Measurements from ENCODE around the gene HSF5.
"Not testable (repeated sequence)": the region's sequence is repeated elsewhere in the genome, so short reads cannot be mapped to it uniquely, and the experiment has no call there.

The HSF5 gene

DNA sequence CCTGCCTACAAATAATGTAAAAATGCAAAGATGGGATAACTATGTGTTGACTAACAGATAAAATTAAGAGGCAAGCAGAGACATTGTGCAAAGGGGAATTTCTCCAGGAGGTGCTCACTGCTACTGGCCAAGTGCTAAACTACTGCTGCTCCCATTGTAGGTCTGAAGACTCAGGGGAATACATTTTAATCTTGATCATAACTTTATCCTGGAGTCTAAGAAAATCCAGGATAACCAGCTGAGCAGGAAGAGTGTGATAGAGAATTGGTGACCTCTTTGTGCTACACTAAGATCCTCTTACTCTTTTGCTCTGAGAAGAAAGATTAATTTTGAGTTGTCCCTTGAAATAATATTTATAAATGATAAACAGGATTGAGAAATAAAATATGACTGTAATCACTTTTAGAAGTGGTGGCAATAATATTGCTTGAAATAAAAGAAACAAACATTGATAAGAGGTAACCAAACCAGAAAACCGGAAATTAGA is 76.8 kb downstream of the HSF5 start:
- no peak for DNase-seq

DNA sequence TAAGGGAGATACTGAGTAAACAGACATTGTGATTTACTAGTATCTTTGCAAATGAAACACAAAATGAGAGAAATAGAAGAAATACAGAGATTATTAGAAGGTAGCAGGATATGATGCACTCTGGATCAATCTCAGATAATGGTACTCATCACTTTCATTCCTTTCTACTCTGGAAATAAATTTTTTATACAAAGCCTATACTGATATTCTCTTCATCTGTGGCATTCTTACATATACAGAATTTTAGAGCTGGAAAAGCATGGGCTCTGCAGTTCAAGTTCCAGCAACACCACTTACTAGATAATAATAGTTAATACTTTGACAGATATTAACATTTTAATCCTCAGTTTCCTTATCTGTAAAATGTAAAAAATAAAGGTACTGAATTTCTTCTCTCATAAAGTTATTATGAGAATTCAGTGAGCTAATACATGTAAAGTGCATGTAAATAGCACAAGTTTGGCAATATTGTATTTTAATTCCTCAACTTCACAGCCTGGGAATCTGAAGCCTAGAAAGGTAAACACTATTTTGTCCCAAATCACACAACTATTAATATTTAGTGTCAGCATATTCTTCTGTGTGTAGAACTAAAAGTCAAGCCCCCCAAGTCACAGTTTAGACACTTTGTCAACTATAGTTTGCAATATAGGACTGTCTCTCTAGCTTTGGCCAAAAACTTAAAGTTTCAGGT is 77.3 kb downstream of the HSF5 start:
- DNase-seq: no peak

DNA sequence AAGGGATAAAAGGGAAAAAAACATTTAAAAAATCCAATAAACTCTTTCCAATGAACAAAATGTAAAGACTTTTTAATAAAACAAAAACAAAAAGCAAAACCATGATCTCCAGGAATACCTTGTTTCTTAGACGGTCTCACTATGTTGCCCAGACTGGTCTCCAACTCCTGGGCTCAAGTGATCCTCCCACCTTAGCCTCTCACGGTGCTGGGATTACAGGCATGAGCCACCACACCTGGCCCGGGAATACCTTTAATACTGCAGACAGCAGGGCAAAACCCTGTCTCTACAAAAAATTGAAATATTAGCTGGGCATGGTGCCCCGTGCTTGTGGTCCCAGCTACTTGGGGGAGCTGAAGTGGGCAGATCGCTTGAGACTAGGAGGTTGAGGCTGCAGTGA is 78.8 kb downstream of the HSF5 start:
- no peak for DNase-seq

DNA sequence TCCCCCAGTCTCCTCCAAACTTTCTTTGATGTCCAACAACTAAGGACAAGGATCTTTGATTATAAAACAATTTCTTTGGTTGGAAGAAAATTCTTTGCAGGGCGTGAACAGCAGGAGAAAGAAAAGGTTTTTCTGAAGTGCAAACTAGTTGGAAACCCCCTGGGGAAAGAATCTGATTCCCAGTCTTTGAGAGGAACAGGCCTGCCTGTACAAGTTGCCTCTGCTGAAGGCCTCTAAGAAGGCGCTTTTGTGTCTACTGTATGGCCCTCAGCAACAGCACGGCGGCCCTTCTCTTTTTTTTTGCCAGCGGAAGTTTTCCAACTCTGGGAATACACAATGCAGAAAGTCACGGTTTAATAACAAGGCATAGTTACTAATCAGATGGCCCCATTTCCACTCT is 84.9 kb downstream of the HSF5 start:
- no peak for DNase-seq

DNA sequence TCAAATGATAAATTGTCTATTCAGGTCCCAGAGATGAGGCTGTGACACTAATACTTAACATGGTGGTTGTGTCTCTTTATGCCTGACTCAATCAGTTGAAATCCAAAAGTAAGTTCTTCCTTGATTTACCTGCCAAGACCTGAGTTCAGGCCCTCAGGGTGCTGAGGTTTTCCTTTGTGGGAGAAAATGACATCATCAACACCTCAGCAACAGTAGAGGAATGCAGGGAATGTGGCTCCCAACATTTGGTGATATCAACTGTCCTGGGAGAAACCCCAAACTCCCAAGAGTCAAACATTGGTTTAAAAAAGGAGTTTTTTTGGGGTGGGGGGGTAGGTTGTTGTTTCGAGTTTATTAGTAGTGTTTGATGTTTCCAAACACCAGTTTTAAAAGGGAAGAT is 85.5 kb downstream of the HSF5 start:
- DNase-seq: no peak

DNA sequence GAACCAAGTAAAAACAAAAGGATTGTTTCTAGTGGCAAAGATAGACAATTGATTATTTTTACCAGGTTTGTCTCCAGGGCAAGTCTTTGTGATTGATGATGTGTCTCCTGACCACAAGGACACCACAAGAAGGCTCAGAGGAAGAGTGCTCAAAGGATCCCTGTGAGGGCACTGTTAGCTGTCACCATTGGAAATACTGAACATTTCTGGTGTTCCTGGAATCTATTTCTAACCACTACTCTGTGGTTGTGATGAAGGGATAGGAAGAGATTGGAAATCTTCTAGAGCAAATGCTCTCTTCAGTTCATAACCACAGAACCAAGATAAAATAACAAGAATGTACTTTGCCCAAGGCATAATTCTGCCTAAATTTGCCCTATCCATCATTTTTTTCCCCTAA is 86.2 kb downstream of the HSF5 start:
- no peak for DNase-seq

DNA sequence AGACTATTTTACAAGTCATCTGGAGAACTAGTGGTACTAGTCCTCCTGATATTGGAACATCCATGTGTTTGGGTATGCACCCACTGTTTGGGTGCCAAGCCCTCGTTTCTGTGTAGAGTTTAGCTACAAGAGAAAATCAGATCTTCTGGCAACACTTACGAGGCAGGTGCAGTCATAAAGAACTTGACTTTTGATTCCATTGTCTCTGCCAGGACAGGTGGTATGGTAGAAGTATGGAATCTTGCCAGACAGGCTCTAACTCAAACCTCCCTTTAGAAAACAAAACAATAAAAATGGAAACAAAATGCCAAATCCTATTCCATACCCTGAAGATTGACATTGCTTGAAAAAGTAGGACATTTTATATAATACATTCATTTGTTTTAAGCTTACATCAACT is 86.9 kb downstream of the HSF5 start:
- no peak for DNase-seq

DNA sequence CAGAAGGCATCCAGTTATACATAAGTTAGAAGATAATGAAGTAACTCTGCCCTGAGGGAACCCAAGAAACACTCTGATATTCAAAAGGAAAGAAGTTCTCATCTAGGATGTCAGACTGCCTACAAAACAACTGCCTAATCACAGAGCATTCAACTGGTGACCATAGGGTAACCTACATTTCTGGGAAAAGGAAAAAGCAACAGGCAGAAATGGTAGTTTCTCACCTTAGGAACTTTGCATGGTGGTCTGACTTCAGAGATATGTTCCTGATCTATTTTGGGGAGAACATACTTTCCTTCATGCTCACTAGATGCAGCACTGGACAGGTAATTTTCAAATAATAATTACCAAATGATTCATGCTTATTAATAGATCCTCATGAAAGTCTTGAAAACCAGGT is 87.4 kb downstream of the HSF5 start:
- no peak for DNase-seq

DNA sequence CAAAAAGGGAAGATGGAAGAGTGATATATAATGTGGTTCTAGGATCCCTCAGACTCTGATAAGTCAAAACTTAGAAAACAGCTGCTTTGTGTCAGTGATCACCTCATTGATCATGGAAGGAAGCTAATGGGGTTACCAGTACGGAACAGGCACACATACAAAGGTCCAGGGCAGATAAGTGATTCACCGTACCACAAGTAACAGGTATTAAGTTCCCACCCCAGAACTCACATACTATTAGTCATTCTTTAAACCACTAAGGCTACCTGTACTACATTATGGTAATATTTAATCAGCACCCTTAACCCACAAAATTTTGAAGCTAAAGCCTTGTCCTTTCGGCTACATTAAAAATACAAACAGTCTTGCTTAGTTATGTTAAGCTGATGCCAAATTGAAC is 88.2 kb downstream of the HSF5 start:
- no peak for DNase-seq

DNA sequence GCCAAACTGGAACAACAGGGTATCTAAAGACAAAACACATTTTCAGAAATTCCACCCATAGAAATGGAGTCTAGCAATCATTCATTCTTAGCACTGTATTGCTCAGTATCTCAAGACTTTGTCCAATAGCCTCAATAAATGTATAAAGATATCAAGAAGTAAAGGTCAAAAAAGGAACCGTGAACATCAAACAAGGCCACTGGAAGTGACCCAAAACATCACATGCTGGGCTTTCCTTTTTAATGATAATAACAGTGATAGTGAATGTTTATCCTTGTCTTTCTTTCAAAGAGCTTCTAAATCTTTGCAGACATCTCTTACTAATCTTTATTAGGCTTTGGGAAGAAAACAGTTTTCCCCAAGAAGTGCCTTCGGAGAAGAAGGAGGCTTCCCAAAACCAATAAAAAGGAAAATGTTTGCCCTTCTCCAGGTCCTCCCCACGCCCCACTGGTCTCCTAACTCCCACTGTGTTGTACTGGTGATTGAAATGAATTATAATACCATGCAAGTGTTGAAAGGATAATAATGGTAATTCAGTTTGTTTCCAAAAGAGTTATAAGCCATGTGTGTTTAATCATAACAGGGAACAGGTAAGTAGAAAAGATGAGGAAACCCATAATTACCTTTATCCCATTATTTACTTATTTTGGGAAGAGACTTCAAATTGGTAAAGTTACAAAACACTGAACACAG is 89.5 kb downstream of the HSF5 start:
- DNase-seq: no peak

DNA sequence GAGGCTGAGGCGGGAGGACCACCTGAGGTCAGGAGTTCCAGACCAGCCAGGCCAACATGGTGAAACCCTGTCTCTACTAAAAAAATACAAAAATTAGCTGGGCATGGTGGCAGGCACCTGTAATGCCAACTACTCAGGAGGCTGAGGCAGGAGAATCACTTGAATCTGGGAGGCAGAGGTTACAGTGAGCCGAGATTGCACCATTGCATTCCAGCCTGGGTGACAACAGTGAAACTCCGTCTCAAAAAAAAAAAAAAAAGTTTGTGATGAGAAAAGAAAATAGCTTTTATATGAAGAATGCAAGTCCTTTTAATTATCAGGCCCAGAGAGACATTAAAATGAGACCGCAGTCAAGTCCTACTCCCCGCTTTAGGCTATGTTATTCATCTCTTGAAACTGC is 90.8 kb downstream of the HSF5 start:
- not testable (repeated sequence) for DNase-seq

DNA sequence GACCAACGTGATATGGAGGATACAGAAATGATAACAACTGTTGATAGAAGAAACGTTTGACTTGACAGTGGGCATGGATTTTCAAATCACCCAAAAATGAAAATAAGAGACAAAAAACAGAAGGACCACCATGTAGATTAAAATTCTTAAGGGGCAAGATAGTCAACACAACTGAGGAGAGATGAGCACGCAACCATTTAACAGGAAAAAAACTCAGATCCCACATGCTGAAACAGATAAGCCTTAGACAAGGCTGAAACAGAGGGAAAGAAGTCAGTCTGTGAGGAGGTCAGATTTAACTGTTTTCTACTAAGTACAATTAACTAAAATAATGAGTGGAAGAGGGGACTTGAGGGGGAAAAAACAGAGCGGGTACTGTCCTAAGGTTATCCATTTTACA is 92.0 kb downstream of the HSF5 start:
- no peak for DNase-seq

DNA sequence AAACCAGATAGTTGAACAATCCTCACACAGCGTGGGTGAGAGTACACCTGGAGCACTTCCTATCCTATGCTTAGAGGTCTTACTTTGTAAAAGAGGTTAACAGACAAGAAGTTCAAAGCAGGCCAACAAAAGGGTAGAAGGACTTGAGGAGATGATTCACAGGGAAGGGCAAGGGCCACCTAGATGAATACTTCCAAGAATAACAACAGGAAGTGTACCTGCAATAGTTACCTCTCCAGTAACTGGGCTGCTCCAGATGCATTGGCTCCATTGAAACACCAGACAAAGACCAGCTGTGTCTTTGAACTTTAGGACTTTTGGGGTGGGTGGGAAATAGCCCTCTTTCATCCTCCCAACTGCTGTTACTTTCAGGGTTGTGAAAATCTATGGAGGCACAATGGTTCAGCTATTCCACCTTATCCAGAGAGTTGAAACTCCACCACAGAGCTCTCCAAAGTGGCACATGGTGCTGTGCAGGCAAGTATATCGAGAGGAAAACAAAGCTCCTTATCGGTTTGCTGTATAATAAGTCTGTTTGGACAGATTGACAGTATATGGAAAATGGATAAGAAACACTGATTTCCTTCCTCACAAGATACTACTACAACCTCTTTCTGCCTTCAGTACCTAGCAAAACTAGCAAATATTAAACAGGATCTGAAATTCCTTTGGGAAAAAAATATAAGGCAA is 93.5 kb downstream of the HSF5 start:
- DNase-seq: no peak

DNA sequence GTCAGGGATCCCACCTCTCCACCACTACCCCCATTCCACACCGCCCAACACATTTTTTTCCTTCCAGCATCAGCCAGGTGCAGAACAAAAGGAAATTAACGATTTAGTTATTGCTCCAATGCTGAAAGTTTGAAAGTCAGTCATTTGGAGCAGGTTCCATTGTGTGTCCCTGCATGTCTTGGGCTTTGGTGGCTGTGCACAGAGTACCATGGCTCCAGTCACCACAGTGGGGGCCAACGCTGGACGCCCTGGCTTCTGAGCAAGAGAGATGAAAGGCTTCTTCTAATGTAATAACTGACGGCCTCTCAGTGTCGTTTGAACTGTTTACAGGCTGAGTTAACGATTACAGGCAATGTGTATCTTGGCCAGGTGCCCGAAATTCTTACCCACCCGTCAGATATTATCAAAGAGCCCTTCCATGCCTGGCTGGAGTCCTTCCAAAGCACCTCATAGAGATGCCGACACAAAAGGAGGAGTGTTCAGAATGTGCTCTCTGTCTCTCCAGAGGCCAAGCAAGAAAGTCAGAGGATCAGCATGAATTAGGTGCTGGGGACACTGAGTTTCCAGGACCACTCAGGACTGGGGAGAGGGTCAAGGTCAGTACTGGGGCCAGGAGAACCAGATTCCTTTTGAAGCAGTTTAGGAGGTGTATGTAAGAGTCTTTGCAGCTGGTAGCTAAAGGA is 96.8 kb downstream of the HSF5 start:
- DNase-seq: no peak

DNA sequence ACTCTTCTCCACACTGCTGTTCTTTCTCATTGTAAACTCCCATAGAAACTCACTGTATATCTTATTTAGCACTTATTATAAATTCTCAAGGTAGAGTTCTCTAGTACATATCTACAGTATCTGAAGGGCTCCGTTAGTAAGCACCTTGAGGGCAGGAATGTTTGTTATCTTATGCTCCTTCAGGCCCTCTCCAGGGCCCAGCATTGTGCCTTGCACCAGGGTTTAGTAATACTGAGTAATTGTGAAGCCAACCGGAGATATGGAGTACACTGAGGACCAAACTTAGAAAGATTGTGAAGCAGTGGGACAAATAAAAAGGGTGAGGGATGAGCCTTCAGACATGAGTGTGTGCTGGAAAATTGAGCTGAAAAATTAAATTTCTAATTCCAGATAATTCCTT is 97.3 kb downstream of the HSF5 start:
- no peak for DNase-seq

DNA sequence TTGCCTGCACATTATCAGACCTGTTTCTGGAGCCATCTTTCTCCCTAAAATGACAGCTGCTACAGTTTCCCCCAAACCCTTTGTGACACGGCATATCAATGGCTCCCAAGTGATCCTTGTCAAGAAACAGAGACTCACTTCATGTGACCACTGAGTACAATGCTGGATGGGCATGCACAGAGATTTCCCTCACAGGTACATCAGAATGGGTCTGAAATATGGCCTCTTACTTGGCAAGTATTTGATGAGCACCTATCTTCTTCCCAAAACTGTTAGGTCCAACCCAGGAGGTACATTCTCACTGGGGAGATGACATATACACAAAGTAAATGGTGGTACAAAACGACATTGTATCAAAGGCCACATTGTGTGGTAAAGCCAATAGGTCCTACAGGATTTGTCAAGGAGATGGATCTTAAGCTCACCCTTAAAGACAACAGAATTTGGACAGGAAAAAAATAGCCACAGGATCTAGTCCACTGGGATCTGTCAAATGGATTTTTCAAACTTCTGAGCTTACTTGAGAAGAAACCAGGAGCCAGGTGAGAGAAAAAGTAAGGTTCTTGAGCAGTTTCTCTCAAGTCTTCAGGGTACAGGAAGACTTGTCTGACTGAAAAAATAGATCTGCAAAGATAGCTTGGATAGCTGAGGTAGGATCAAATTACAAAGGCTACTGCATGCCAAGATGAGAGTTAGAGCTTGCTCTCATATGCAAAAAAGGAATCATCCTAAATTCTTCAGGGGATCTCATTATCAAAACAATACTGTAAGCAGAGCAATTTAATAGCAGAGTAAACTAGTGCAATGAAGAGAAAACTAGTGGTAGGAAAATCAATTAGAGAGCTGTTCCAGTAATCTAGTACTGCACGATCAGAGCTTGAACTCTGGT is 99.7 kb downstream of the HSF5 start:
- DNase-seq: no peak

DNA sequence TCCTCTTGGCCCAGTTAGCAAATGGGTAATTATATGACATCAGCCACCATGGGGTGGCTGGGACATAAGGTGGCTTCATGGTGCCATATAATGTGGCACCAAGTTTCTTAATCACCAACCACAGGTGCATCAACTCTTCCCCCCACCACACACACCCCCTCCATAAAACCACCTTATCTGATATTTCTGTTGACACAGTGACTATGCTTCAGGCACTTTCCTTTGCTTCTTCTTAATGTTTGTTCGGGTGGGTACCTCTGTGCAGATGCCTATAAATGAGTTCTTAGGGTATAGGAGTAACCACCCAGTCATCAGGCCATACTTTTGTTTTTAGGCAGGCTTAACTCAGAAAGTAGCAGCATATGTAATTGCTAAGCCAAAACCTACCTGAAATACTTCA is 100.4 kb downstream of the HSF5 start:
- no peak for DNase-seq

DNA sequence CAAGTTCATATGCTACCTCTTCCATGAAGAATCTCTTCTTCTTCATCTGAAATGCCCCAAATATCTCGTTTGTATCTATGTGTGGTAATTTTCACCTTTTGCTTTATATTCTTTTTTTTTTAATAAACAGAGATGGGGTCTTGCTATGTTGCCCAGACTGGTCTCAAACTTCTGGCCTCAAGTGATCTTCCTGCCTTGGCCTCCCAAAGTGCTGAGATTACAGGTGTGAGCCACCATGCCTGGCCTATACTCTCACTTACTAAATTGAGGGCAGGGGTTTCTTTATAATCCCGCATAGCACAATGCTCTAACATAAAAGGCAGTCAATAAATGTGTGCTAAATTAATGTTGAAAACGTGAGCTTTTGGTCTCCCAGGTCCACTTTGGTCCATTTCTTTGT is 101.5 kb downstream of the HSF5 start:
- DNase-seq: no peak

DNA sequence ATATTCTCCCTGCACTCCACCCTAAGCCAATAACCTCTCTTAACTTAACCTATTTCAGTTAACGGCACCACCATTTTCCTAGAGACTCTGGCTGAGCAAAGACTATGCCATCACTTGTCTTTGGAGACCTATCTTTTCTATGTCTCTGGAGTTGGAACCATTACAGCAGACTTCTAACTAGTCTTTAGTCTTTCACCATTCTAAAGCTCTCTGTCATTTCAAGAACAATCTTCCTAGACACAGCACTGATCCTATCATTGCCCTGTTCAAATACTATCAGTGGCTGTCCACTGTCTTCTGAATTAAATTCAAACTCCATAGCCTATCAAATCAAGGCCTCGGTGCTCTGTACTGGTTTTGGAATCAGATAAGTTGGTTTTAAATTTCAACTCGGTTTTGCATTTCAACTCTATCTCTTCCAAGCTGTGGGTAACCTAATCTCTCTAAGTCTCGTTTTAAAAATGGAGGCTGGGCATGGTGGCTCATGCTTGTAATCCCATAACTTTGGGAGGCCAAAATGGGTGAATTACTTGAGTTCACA is 102.8 kb downstream of the HSF5 start:
- no peak for DNase-seq

DNA sequence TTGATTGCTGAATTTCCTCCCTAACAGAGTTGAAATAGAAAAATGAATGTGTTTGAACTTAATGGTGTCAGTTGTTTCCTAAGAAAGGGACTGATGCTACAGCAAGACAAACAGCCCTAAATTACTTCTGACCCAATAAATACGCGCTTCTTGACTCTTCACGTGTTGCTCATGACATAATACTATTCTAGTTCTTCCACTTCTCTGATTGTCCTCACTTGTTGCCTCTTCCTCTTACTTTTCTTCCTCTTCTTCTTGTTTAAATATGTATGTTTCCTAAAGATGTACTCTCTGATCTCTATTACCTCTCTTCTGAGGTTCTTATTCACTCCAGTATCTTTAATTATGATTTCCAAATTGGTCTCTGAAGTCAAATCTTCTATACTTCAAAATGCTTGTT is 103.3 kb downstream of the HSF5 start:
- DNase-seq: no peak

DNA sequence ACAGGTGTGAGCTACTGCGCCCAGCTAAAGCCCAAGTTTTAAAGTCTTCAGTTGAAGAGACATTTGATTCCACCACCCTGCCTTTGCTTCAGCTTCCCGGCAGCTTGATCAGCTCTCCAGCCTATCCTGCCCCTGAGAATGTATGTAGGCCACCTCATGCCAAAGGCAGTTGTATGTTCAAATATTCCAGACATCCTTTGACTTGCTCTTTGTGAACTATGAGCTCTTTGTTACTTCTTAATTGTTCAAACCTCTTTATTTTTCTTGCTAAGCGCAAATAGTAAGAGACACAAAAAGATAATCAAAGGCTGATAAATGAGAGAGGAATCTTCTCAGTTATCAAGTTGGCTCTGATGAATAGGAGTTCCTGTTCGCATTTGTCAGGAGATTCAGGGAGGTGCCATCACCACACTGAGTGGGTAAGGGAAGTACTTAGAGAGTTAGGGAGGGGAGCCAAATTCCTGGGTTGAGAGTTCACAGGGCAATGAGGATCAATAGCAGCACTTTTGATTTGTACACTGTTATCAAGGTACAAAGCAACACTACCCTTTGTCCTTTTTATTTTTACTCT is 104.2 kb downstream of the HSF5 start:
- DNase-seq: no peak

DNA sequence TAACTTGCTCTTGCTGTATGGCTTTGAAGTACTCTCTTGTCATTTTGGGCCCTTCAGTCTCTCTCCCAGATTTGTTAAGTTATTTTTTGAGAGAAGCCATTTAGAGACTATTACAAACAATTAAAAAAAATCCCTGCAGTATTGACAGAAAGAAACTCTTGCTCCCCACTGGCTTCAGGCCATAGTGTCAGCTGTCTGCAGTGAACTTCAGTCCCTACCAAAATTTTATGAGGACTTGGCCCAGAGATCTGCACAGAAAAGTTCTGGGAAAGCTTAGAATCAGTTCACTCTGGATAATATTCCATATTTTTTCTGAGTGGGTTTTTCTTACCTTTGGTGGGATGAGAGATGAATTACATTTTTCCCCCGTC is 105.4 kb downstream of the HSF5 start:
- no peak for DNase-seq
